Esophagus muscularis mucosa (tissue), 4 donors: ENCODE measurements around the gene DOCK8. TPM values are rescaled to one million over a fixed set of nuclear protein-coding genes. Genes with fewer than 3 reads are reported as not detected.

ENCODE experiments used
- DNase-seq: peaks from one replicate; pipeline ENCODE4 v3.0.0-alpha.2; 2017; ENCODE audit errors: extremely low spot score
- H3K27ac ChIP-seq, 4 donors: fragments of 200-600 bp; sonication (generic); replicated peaks in 1 of 4; 1 replicate in 3 of 4; 2 replicates in 1 of 4; pipeline ENCODE4 v1.5.1; 2016 to 2019; ENCODE audit warnings: mild to moderate bottlenecking in 1 of 4
- H3K27me3 ChIP-seq, 4 donors: fragments of 200-600 bp; sonication (generic); one replicate each; pipeline versions ENCODE4 v1.5.1 to v1.6.0; 2016 to 2019
- H3K36me3 ChIP-seq, 4 donors: fragments of 200-600 bp; sonication (generic); one replicate each; pipeline ENCODE4 v1.5.1; 2016 to 2019
- H3K4me1 ChIP-seq, 4 donors: fragments of 200-600 bp; sonication (generic); one replicate each; pipeline ENCODE4 v1.5.1; 2016 to 2019
- H3K4me3 ChIP-seq, 4 donors: fragments of 200-600 bp; sonication (generic); 1 replicate in 2 of 4; 2 replicates in 2 of 4; pipeline ENCODE4 v1.5.1; 2016 to 2019; ENCODE audit warnings: mild to moderate bottlenecking in 4 of 4, moderate library complexity in 1 of 4
- H3K9me3 ChIP-seq, 4 donors: fragments of 200-600 bp; sonication (generic); 1 replicate in 3 of 4; 2 replicates in 1 of 4; pipeline ENCODE4 v1.5.1; 2016 to 2019
- CTCF ChIP-seq, 3 experiments: fragments of 200-600 bp in 2 of 3; fragments of 450-650 bp in 1 of 3; sonication (generic) in 2 of 3; IDR thresholded peaks; one replicate each; pipeline ENCODE4 v1.5.1; 2017 to 2019; ENCODE audit warnings: antibody characterized with exemption in 3 of 3, mild to moderate bottlenecking in 2 of 3, moderate library complexity in 1 of 3
- EP300 ChIP-seq: sonication (generic); formaldehyde crosslinking; IDR thresholded peaks from one replicate; pipeline ENCODE4 v1.6.1; 2017; ENCODE audit warnings: antibody characterized with exemption
- POLR2A ChIP-seq: fragments of 450-650 bp; IDR thresholded peaks from one replicate; pipeline ENCODE4 v1.6.1; 2017; ENCODE audit warnings: antibody characterized with exemption, moderate library complexity, mild to moderate bottlenecking, low read depth
- POLR2AphosphoS5 ChIP-seq, 2 donors: sonication (generic); formaldehyde crosslinking; IDR thresholded peaks; one replicate each; pipeline ENCODE4 v1.6.1; 2017; ENCODE audit warnings: antibody characterized with exemption in 2 of 2
- WGBS: methylation state at CpG from one replicate; pipeline ENCODE4 v1.1.5; 2018; 5-methylcytosine and 5-hydroxymethylcytosine counted together
- intact Hi-C: fragments of 100-400 bp; cut with DNase I; formaldehyde crosslinking; loops from one replicate; pipeline ENCODE4 v1.15.1; 2023
- total RNA-seq, 4 donors: library from RNA; depleted of rRNA; stranded (reverse); fragments of >200 nt; gene quantifications; one replicate each; pipeline versions ENCODE4 v1.1.0 to v1.2.1, GENCODE V29; 2016

Gene DOCK8
- total RNA-seq, 4 donors from 2014 or later = 45.1 to 72.8 (median 48.8) TPM

- WGBS = 76% methylated on average over 2 of the region's 2 CpGs
- H3K36me3 ChIP-seq = no peaks in the 10 kb centered on the region
- H3K27ac ChIP-seq = no peak overlapping the region
- intact Hi-C loops = no loop called here
- no peak for DNase-seq
- peaks cover 0 to 35% (median 20%) of the 10 kb centered on the region in 4 donors for H3K4me1 ChIP-seq
- H3K27me3 ChIP-seq = no peaks in the 10 kb centered on the region
- H3K9me3 ChIP-seq = no peaks in the 10 kb centered on the region
- no peak overlapping the region for H3K4me3 ChIP-seq
- TF ChIP-seq EP300 (no peak), POLR2A (no peak), POLR2AphosphoS5 (IDR thresholded peaks at IDR 0.05) (no peak), CTCF (IDR thresholded peaks at IDR 0.05) (no peak)
These were observed 51.6 kb downstream of the DOCK8 start for GRCh38 chr9:266228-266627.

- no peak for TF ChIP-seq POLR2AphosphoS5 (IDR thresholded peaks at IDR 0.05)
- TF ChIP-seq EP300 = no peak
- no peak for TF ChIP-seq CTCF (IDR thresholded peaks at IDR 0.05)
- TF ChIP-seq POLR2A = no peak
- no peak for DNase-seq
These were observed 54.0 kb downstream of the DOCK8 start for GRCh38 chr9:268616-269015.

GRCh38 chr9:269081-269711 is 54.5 kb downstream of the DOCK8 start:
- 69% methylated on average over 6 of the region's 6 CpGs for WGBS
- no peak for DNase-seq
- TF ChIP-seq EP300 = no peak
- TF ChIP-seq POLR2AphosphoS5 (IDR thresholded peaks at IDR 0.05) = no peak
- TF ChIP-seq CTCF (IDR thresholded peaks at IDR 0.05) = no peak
- no peak for TF ChIP-seq POLR2A
- no peaks in the 10 kb centered on the region for H3K9me3 ChIP-seq
- H3K4me3 ChIP-seq = no peak overlapping the region
- H3K4me1 ChIP-seq = peaks cover 0 to 27% (median 16%) of the 10 kb centered on the region in 4 donors
- H3K27me3 ChIP-seq = no peaks in the 10 kb centered on the region
- H3K27ac ChIP-seq = no peak overlapping the region
- peaks cover 0 to 14% (median 5%) of the 10 kb centered on the region in 4 donors for H3K36me3 ChIP-seq
- intact Hi-C loops = no loop called here

More at GRCh38 chr9:268616-269015, 54.0 kb downstream of the DOCK8 start:
- Histone ChIP-seq H3K27me3 (no peaks in the 10 kb centered on the region), H3K27ac (no peak overlapping the region), H3K36me3 (peaks cover 0 to 11% (median 5%) of the 10 kb centered on the region in 4 donors), H3K4me1 (peaks cover 0 to 32% (median 20%) of the 10 kb centered on the region in 4 donors), H3K9me3 (no peaks in the 10 kb centered on the region), H3K4me3 (no peak overlapping the region)
- 78% methylated on average over 1 of the region's 1 CpG for WGBS
- intact Hi-C loops = no loop called here

GRCh38 chr9:270657-271237 is 56.1 kb downstream of the DOCK8 start:
- H3K4me3 ChIP-seq = no peak overlapping the region
- TF ChIP-seq POLR2A = no peak
- no peak for TF ChIP-seq EP300
- TF ChIP-seq POLR2AphosphoS5 (IDR thresholded peaks at IDR 0.05) = no peak
- TF ChIP-seq CTCF (IDR thresholded peaks at IDR 0.05) = no peak
- H3K27ac ChIP-seq = no peak overlapping the region
- peaks cover 0 to 20% (median 9%) of the 10 kb centered on the region in 4 donors for H3K4me1 ChIP-seq
- H3K27me3 ChIP-seq = no peaks in the 10 kb centered on the region
- 66% methylated on average over 2 of the region's 2 CpGs for WGBS
- H3K36me3 ChIP-seq = peaks cover 0 to 14% (median 5%) of the 10 kb centered on the region in 4 donors
- no peaks in the 10 kb centered on the region for H3K9me3 ChIP-seq
- intact Hi-C loops = no loop called here
- DNase-seq = no peak
